OCI-LY1 (cell line): ENCODE measurements around the gene FRAS1.

Experiments
- CTCF ChIP-seq: fragments of 200-600 bp; sonication (generic), shearing (Covaris generic); IDR thresholded peaks from 2 replicates; pipeline ENCODE4 v1.5.1; 2017; ENCODE audit warnings: mild to moderate bottlenecking, antibody characterized with exemption, low read length, moderate library complexity, mixed read lengths
- EZH2 ChIP-seq: fragments of 200-600 bp; sonication (generic), shearing (Covaris generic); IDR thresholded peaks from 2 replicates; pipeline ENCODE4 v1.8.0; 2017; ENCODE audit warnings: borderline replicate concordance, mixed run types, mild to moderate bottlenecking, antibody characterized with exemption, low read length, moderate library complexity, mixed read lengths

- TF ChIP-seq CTCF (no peak), EZH2 (no peak)
Observed at GRCh38 chr4:78038704-78039103, 18.4 kb upstream of the FRAS1 start.
